Measurements from ENCODE around the gene DNAH2.
A peak's percentile ranks its signal among the peaks of the same experiment; 100 is the strongest.

Gene DNAH2

DNA sequence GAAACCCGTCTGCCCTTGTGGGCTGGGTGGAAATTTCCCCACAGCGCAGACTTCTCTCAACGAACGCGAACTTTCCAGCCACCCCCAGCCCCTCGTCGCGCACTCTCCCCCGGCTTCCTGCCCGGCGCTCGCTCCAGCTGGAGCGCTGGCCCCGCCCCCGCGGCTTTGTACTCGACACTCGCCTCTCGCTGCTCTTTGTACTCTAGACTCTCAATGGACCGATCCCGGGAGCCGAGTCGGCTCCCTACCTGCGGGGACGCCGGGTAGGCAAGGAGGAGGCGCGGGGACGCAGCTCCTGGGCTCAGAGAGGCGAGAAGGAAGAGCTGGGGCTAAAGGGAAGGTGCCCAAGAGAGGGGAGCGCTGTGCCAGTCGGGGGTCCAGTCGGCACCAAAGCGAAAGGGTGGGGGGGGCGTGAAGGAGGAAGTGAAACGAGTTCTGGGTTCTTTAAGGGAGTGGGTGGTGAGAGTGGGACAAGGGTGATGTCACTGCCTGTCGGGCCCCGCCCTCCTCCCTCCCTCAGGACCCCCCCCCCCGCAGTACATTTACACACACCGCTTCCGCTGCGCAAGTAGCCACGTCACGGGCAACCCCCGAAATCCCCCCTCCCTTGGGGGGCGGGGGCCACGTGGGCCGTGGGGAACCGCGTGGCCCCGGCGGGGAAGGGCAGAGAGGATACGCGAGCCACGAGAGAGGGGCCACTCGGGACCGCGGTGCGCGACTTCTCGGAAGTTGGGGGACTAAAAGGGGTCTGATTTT, 126.2 kb downstream of the DNAH2 start:
- H3K27ac ChIP-seq, result peak overlapping the region; percentile 82
- TF ChIP-seq, protein P1, sequence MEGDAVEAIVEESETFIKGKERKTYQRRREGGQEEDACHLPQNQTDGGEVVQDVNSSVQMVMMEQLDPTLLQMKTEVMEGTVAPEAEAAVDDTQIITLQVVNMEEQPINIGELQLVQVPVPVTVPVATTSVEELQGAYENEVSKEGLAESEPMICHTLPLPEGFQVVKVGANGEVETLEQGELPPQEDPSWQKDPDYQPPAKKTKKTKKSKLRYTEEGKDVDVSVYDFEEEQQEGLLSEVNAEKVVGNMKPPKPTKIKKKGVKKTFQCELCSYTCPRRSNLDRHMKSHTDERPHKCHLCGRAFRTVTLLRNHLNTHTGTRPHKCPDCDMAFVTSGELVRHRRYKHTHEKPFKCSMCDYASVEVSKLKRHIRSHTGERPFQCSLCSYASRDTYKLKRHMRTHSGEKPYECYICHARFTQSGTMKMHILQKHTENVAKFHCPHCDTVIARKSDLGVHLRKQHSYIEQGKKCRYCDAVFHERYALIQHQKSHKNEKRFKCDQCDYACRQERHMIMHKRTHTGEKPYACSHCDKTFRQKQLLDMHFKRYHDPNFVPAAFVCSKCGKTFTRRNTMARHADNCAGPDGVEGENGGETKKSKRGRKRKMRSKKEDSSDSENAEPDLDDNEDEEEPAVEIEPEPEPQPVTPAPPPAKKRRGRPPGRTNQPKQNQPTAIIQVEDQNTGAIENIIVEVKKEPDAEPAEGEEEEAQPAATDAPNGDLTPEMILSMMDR (conservative IDR thresholded peaks at IDR 0.05), result no peak

DNA sequence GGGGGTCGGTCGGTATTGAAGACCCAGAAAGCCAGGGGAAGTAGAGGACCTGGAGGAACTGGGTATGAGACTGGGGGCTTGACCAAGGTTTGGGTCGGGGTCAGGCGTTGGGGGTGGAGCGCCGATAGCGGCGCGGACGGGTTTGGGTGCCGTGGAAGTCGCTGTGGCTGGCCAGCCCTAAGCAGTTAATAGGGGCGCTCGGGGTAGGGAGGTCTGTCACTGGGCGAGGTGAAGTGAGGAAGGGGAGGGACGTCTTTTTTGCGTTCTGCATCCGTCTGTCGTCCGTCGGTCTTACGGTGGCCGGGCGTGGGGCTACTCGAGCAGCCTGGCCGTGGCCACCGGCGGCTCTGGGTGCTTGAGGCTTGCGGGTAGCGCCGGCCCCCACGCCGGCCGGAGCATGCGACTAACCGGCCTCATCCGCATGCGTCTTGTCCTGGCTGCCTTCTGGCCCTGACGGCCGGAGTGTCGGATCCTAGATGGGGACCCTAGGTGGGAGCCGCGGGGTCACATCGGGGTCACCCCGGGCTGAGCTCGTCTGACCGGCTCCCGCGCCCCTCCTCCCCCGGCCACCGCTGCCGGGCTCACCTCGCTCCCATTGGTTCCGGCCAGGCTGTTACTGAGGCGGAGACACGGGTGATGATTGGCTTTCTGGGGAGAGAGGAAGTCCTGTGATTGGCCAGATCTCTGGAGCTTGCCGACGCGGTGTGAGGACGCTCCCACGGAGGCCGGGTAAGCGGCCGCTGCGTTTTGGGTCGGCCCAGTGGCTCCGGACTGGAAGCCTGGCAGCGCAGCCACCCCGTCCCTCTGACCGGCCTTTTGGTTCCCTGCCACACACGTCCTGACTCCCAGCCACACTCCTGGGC, 127.0 kb downstream of the DNAH2 start:
- H3K27ac ChIP-seq, result peak overlapping the region; percentile 82
- TF ChIP-seq, protein P1 (conservative IDR thresholded peaks at IDR 0.05), result no peak

DNA sequence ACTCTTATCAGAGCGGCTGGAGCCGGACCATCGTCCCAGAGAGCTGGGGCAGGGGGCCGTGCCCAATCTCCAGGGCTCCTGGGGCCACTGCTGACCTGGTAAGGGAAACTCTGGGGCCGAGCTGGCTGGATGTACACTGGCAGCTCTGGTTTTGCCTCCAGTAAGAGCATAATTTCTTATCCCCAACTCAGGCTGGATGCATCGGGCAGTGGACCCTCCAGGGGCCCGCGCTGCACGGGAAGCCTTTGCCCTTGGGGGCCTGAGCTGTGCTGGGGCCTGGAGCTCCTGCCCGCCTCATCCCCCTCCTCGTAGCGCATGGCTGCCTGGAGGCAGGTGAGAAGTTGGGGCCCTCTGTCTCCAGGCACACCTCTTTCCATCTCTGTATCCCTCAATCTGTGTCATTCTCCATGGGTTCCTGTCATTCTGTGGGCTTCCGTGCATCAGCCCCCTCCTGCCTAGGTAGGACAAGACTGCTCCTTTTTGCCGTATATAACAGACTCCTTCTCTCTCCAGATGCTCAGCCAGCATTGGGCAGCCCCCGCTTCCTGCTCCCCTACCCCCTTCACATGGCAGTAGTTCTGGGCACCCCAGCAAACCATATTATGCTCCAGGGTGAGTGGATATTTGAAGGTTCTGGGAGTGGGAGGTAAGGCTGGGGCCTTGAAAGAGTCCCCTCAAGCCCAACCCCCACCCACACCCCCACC, 128.0 kb downstream of the DNAH2 start:
- TF ChIP-seq, protein P1 (conservative IDR thresholded peaks at IDR 0.05), result no peak
- peak overlapping the region; percentile 82 for H3K27ac ChIP-seq

DNA sequence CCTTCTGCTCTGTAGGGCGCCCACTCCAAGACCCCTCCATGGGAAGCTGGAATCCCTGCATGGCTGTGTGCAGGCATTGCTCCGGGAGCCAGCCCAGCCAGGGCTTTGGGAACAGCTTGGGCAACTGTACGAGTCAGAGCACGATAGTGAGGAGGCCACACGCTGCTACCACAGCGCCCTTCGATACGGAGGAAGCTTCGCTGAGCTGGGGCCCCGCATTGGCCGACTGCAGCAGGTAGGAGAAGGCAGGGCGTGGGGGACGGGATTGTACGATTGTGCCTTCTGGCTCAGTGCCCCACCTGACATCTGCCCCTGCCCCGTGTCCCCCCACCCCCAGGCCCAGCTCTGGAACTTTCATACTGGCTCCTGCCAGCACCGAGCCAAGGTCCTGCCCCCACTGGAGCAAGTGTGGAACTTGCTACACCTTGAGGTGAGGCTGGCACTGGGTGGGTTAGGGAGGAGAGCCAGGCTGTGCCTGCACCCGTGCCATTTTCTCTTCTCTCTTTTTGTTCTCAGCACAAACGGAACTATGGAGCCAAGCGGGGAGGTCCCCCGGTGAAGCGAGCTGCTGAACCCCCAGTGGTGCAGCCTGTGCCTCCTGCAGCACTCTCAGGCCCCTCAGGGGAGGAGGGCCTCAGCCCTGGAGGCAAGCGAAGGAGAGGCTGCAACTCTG, 128.7 kb downstream of the DNAH2 start:
- no peak overlapping the region for H3K27ac ChIP-seq
- TF ChIP-seq, protein P1 (conservative IDR thresholded peaks at IDR 0.05), result no peak

DNA sequence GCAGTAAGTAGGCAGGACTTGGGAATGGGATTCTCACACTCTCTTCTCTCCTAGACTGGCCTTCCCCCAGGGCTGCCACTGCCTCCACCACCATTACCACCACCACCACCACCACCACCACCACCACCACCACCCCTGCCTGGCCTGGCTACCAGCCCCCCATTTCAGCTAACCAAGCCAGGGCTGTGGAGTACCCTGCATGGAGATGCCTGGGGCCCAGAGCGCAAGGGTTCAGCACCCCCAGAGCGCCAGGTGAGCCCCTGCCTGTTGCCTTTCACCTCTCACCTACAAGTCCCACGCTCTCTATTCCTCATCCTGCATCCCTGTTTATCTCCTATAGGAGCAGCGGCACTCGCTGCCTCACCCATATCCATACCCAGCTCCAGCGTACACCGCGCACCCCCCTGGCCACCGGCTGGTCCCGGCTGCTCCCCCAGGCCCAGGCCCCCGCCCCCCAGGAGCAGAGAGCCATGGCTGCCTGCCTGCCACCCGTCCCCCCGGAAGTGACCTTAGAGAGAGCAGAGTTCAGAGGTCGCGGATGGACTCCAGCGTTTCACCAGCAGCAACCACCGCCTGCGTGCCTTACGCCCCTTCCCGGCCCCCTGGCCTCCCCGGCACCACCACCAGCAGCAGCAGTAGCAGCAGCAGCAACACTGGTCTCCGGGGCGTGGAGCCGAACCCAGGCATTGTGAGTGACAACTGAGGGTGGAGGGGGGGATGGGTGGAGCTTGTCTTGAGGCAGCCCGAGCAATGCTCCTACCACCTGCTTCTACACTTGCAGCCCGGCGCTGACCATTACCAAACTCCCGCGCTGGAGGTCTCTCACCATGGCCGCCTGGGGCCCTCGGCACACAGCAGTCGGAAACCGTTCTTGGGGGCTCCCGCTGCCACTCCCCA, 129.5 kb downstream of the DNAH2 start:
- H3K27ac ChIP-seq, result no peak overlapping the region
- TF ChIP-seq, protein P1 (conservative IDR thresholded peaks at IDR 0.05), result no peak

DNA sequence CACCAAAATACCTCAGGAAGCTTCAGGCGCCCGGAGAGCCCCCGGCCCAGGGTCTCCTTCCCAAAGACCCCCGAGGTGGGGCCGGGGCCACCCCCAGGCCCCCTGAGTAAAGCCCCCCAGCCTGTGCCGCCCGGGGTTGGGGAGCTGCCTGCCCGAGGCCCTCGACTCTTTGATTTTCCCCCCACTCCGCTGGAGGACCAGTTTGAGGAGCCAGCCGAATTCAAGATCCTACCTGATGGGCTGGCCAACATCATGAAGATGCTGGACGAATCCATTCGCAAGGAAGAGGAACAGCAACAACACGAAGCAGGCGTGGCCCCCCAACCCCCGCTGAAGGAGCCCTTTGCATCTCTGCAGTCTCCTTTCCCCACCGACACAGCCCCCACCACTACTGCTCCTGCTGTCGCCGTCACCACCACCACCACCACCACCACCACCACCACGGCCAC, 130.6 kb downstream of the DNAH2 start:
- H3K27ac ChIP-seq, result no peak overlapping the region
- TF ChIP-seq, protein P1 (conservative IDR thresholded peaks at IDR 0.05), result no peak
